ENCODE data around the gene NFAT5.

DNA sequence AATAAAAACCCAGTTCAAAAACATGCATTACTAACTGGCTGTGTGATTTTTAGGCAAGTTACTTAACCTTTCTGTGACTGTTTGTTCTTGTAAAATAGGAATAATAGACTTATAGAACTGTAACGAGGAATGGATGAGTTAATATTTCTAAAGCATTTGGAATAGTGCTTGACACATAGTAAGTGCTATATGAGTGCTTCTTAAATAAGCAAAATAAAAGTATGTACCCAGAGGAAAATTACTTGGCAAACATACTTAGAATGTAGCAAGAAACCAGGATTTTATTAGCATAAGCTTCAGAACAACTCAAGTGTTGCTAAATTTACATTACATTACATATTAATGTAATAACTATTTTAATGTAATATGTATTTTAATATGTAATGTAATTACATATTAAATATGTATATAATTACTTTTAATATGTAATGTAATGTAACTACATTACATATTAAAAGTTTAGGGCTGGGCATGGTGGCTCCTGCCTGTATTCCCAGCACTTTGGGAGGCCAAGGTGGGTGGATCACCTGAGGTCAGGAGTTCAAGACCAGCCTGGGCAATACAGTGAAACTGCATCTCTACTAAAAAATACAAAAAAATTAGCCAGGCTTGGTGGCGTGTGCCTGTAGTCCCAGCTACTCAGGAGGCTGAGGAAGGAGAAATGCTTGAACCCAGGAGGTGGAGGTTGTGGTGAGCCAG lies 14.2 kb downstream of the NFAT5 start:
- no peak for TF ChIP-seq HDAC2 (IDR thresholded peaks at IDR 0.05)
- no peak for TF ChIP-seq U2AF2 (optimal IDR thresholded peaks at IDR 0.05; ENCODE audit: low read depth, low read length)
- TF ChIP-seq, protein P1, sequence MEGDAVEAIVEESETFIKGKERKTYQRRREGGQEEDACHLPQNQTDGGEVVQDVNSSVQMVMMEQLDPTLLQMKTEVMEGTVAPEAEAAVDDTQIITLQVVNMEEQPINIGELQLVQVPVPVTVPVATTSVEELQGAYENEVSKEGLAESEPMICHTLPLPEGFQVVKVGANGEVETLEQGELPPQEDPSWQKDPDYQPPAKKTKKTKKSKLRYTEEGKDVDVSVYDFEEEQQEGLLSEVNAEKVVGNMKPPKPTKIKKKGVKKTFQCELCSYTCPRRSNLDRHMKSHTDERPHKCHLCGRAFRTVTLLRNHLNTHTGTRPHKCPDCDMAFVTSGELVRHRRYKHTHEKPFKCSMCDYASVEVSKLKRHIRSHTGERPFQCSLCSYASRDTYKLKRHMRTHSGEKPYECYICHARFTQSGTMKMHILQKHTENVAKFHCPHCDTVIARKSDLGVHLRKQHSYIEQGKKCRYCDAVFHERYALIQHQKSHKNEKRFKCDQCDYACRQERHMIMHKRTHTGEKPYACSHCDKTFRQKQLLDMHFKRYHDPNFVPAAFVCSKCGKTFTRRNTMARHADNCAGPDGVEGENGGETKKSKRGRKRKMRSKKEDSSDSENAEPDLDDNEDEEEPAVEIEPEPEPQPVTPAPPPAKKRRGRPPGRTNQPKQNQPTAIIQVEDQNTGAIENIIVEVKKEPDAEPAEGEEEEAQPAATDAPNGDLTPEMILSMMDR (IDR thresholded peaks at IDR 0.05 in 2 of 3, conservative IDR thresholded peaks at IDR 0.05 in 1 of 3; ENCODE audit: insufficient read depth in 2 of 3, low read depth in 1 of 3, low read length in 3 of 3): no peak
- no peak for TF ChIP-seq PHF8 (IDR thresholded peaks at IDR 0.05; ENCODE audit: borderline replicate concordance, low read length)
- TF ChIP-seq TEAD1 (CRISPR knock-in tag; IDR thresholded peaks at IDR 0.05): no peak
- TF ChIP-seq ZNF764 (CRISPR knock-in tag; IDR thresholded peaks at IDR 0.05; ENCODE audit: low read depth): no peak
- TF ChIP-seq NR4A1 (CRISPR knock-in tag; IDR thresholded peaks at IDR 0.05): no peak
- no peak for TF ChIP-seq NR4A1 (tag; IDR thresholded peaks at IDR 0.05)
- no peak for TF ChIP-seq ESRRA (IDR thresholded peaks at IDR 0.05; ENCODE audit: borderline replicate concordance, low read depth)

Data from K562 (cell line).